Lung (tissue), 12 donors: Measurements from ENCODE around the gene PTGES3. TPM values are rescaled to one million over a fixed set of nuclear protein-coding genes. Genes with fewer than 3 reads are reported as not detected.

Source experiments
- ATAC-seq: fragments of 200-7000 bp; cut with Tn5 transposase; one replicate; pipeline ENCODE4 v1.9.1; 2020; ENCODE audit warnings: moderate number of reproducible peaks; ENCODE audit not compliant: insufficient read depth, low FRiP score
- DNase-seq, 3 donors: peaks; one replicate each; pipeline ENCODE4 v3.0.0-alpha.2; 2013 to 2017
- H3K27ac ChIP-seq, 2 donors: one replicate each; pipeline ENCODE4 v1.5.1; 2013; ENCODE audit warnings: mild to moderate bottlenecking in 2 of 2, moderate library complexity in 2 of 2, control low read depth in 1 of 2, inconsistent platforms in 1 of 2, low read depth in 1 of 2, low read length in 1 of 2
- H3K27me3 ChIP-seq, 3 donors: one replicate each; pipeline ENCODE4 v1.5.1; 2013; ENCODE audit warnings: low read length in 2 of 3; ENCODE audit not compliant: control insufficient read depth in 3 of 3, insufficient read depth in 3 of 3
- H3K36me3 ChIP-seq, 4 donors: one replicate each; pipeline ENCODE4 v1.5.1; 2013; ENCODE audit warnings: low read length in 4 of 4, mild to moderate bottlenecking in 1 of 4, moderate library complexity in 1 of 4; ENCODE audit not compliant: control insufficient read depth in 4 of 4, insufficient read depth in 4 of 4
- H3K4me1 ChIP-seq, 5 donors: one replicate each; pipeline ENCODE4 v1.5.1; 2013; ENCODE audit warnings: low read length in 5 of 5, mild to moderate bottlenecking in 2 of 5, moderate library complexity in 1 of 5; ENCODE audit not compliant: control insufficient read depth in 5 of 5, insufficient read depth in 5 of 5
- H3K4me3 ChIP-seq: one replicate; pipeline ENCODE4 v1.5.1; 2013; ENCODE audit warnings: mild to moderate bottlenecking, control low read depth, moderate library complexity
- H3K9ac ChIP-seq, 2 donors: one replicate each; pipeline ENCODE4 v1.5.1; 2013; ENCODE audit warnings: low read length in 2 of 2, control low read depth in 1 of 2; ENCODE audit not compliant: insufficient read depth in 1 of 2
- H3K9me3 ChIP-seq, 4 donors: one replicate each; pipeline ENCODE4 v1.5.1; 2013; ENCODE audit warnings: low read length in 3 of 4, mild to moderate bottlenecking in 1 of 4, moderate library complexity in 1 of 4; ENCODE audit not compliant: control insufficient read depth in 4 of 4, insufficient read depth in 3 of 4
- CTCF ChIP-seq: IDR thresholded peaks from 2 replicates; pipeline ENCODE4 v1.5.1; 2012; ENCODE audit warnings: mild to moderate bottlenecking; ENCODE audit errors: control extremely low read depth, extremely low read depth
- WGBS, 2 donors: extraction: QIAGEN DNeasy Blood & Tissue Kit; methylation state at CpG; one replicate each; pipeline ENCODE4 v1.1.7; 2013; 5-methylcytosine and 5-hydroxymethylcytosine counted together
- polyA plus RNA-seq, 2 donors: library from polyadenylated mRNA; stranded (reverse); fragments of 200-250 nt; gene quantifications; one replicate each; pipeline ENCODE4 v1.2.1, GENCODE V29; 2013
- total RNA-seq, 2 donors: library from RNA; depleted of rRNA in 1 of 2; stranded (reverse); fragments of >200 nt in 1 of 2; gene quantifications; one replicate each; pipeline ENCODE4 v1.2.1, GENCODE V29; 2014 to 2021
- donor health status: control.
- donor health status: control.
- donor health status: Bipolar disorder and iron deficiency.
- donor health status: healthy.
- donor health status: DM: yes; HTN: yes; CAD: no.

Gene PTGES3
- total and polyA plus RNA-seq, 4 donors, result 88.6 to 180 (median 152) TPM

- peaks cover 0 to 25% (median 16%) of the 10 kb centered on the region in 5 donors for H3K4me1 ChIP-seq
- ATAC-seq, result no peak
Observed at GRCh38 chr12:56626701-56627100, 61.4 kb downstream of the PTGES3 start.

GRCh38 chr12:56622535-56622934 is 65.5 kb downstream of the PTGES3 start:
- ATAC-seq, result no peak
- no peak for DNase-seq
- no peak overlapping the region for H3K27ac ChIP-seq
- no peak overlapping the region for H3K4me3 ChIP-seq
- H3K36me3 ChIP-seq, result peaks cover 5 to 14% (median 13%) of the 10 kb centered on the region in 4 donors
- no peaks in the 10 kb centered on the region for H3K9me3 ChIP-seq
- H3K9ac ChIP-seq, result no peak overlapping the region
- 88 to 93% methylated on average over 1 of the region's 1 CpG for WGBS, 2 donors
- TF ChIP-seq CTCF, result no peak
- H3K27me3 ChIP-seq, result no peaks in the 10 kb centered on the region
- H3K4me1 ChIP-seq, result peaks cover 0 to 16% (median 9%) of the 10 kb centered on the region in 5 donors

More at GRCh38 chr12:56626701-56627100, 61.4 kb downstream of the PTGES3 start:
- no peaks in the 10 kb centered on the region for H3K9me3 ChIP-seq
- peaks cover 0 to 8% (median 3%) of the 10 kb centered on the region in 4 donors for H3K36me3 ChIP-seq
- H3K4me3 ChIP-seq, result no peak overlapping the region
- H3K27me3 ChIP-seq, result no peaks in the 10 kb centered on the region
- H3K9ac ChIP-seq, result no peak overlapping the region
- TF ChIP-seq CTCF, result no peak
- DNase-seq, result no peak
- H3K27ac ChIP-seq, result no peak overlapping the region

- no peak overlapping the region for H3K9ac ChIP-seq
- ATAC-seq (no peak), DNase-seq (no peak)
- H3K4me1 ChIP-seq, result peaks cover 0 to 11% (median 0%) of the 10 kb centered on the region in 5 donors
- H3K36me3 ChIP-seq, result peaks cover 44 to 60% (median 50%) of the 10 kb centered on the region in 4 donors
- H3K9me3 ChIP-seq, result no peaks in the 10 kb centered on the region
- no peaks in the 10 kb centered on the region for H3K27me3 ChIP-seq
- peak overlapping the region in 1 of 2 donors; percentile 60 for H3K27ac ChIP-seq
- no peak overlapping the region for H3K4me3 ChIP-seq
- TF ChIP-seq CTCF, result no peak
Observed at GRCh38 chr12:56616925-56617324, 71.2 kb downstream of the PTGES3 start.

- Histone ChIP-seq H3K27me3 (no peaks in the 10 kb centered on the region), H3K27ac (peak overlapping the region in 1 of 2 donors; percentile 60), H3K9me3 (no peaks in the 10 kb centered on the region), H3K36me3 (peaks cover 50 to 67% (median 57%) of the 10 kb centered on the region in 4 donors), H3K4me1 (peaks cover 0 to 11% (median 0%) of the 10 kb centered on the region in 5 donors), H3K4me3 (no peak overlapping the region), H3K9ac (no peak overlapping the region)
- DNase-seq (no peak), ATAC-seq (no peak)
- TF ChIP-seq CTCF, result no peak
- 92 to 95% methylated on average over 3 of the region's 3 CpGs for WGBS, 2 donors
Observed at GRCh38 chr12:56616244-56616643, 71.8 kb downstream of the PTGES3 start.
